IMR-90 (cell line): ENCODE results near the gene TMEM143. TPM values are rescaled to one million over a fixed set of nuclear protein-coding genes. Genes with fewer than 3 reads are reported as not detected.

Source experiments
- ATAC-seq: fragments of 200-7000 bp; cut with Tn5 transposase; 2 replicates; pipeline ENCODE4 v1.9.1; 2020; ENCODE audit warnings: low read depth, mild to moderate bottlenecking, moderate library complexity
- BruUV-seq: library from RNA; stranded (reverse); fragments of 400-500 nt; replicated peaks from 2 replicates; lab custom pipeline; 2021; lab: Mats Ljungman, UMichigan
- CTCF ChIA-PET: fragments of 300-600 bp; formaldehyde crosslinking; extraction: SDS; loops from one replicate; lab custom pipeline; 2021; ENCODE audit warnings: antibody characterized with exemption; lab: Yijun Ruan, JAX
- POLR2A ChIA-PET: fragments of 300-600 bp; sonication (Branson Sonifier 250); formaldehyde crosslinking; loops from one replicate; lab custom pipeline; 2022; ENCODE audit warnings: antibody characterized with exemption; ENCODE audit not compliant: unreplicated experiment; lab: Charles Lee
- DNase-seq: peaks from one replicate; pipeline ENCODE4 v3.0.0; 2013
- H2AFZ ChIP-seq: replicated peaks from 2 replicates; pipeline ENCODE3; 2013; ENCODE audit warnings: low read length, mild to moderate bottlenecking; ENCODE audit not compliant: poor library complexity
- H2AK5ac ChIP-seq: 2 replicates; pipeline ENCODE4 v1.6.1; 2013; ENCODE audit warnings: low read depth, low read length, inconsistent platforms
- H2AK9ac ChIP-seq: replicated peaks from 2 replicates; pipeline ENCODE3; 2013; ENCODE audit warnings: mild to moderate bottlenecking, low read depth, low read length, moderate library complexity; ENCODE audit not compliant: poor library complexity
- H2BK120ac ChIP-seq: 2 replicates; pipeline ENCODE4 v1.6.1; 2013; ENCODE audit warnings: low read depth, low read length, inconsistent platforms
- H2BK15ac ChIP-seq: 3 replicates; pipeline ENCODE4 v1.6.1; 2013; ENCODE audit warnings: low read depth, low read length, inconsistent platforms
- H2BK20ac ChIP-seq: 2 replicates; pipeline ENCODE4 v1.6.1; 2013; ENCODE audit warnings: low read depth, mild to moderate bottlenecking, inconsistent platforms, low read length, moderate library complexity
- H2BK5ac ChIP-seq: 2 replicates; pipeline ENCODE4 v1.6.1; 2013; ENCODE audit warnings: mild to moderate bottlenecking, low read depth, low read length, inconsistent platforms; ENCODE audit not compliant: poor library complexity, severe bottlenecking
- H3K14ac ChIP-seq: replicated peaks from 2 replicates; pipeline ENCODE4 v1.6.1; 2013; ENCODE audit warnings: low read depth, low read length, inconsistent platforms
- H3K18ac ChIP-seq: 2 replicates; pipeline ENCODE4 v1.6.1; 2013; ENCODE audit warnings: low read depth, low read length, control low read depth
- H3K23ac ChIP-seq: 2 replicates; pipeline ENCODE4 v1.6.1; 2013; ENCODE audit warnings: low read depth, low read length, inconsistent platforms
- H3K27ac ChIP-seq: 2 replicates; pipeline ENCODE4 v1.5.1; 2013; ENCODE audit warnings: mild to moderate bottlenecking, control low read depth, low read length; ENCODE audit not compliant: insufficient read depth
- H3K27me3 ChIP-seq: 2 replicates; pipeline ENCODE4 v1.6.1; 2013; ENCODE audit warnings: low read length; ENCODE audit not compliant: control insufficient read depth, insufficient read depth
- H3K36me3 ChIP-seq: 2 replicates; pipeline ENCODE4 v1.6.1; 2013; ENCODE audit warnings: low read length, mixed read lengths; ENCODE audit not compliant: control insufficient read depth, insufficient read depth
- H3K4ac ChIP-seq: 2 replicates; pipeline ENCODE4 v1.6.1; 2013; ENCODE audit warnings: low read depth, low read length, inconsistent platforms
- H3K4me1 ChIP-seq: 2 replicates; pipeline ENCODE4 v1.6.1; 2013; ENCODE audit warnings: low read length, mixed read lengths; ENCODE audit not compliant: control insufficient read depth, insufficient read depth
- H3K4me2 ChIP-seq: 2 replicates; pipeline ENCODE4 v1.6.1; 2013; ENCODE audit warnings: low read depth, mild to moderate bottlenecking, control low read depth, low read length, moderate library complexity
- H3K4me3 ChIP-seq: 2 replicates; pipeline ENCODE4 v1.5.1; 2013; ENCODE audit warnings: low read depth, mild to moderate bottlenecking, control low read depth, low read length, moderate library complexity; ENCODE audit not compliant: insufficient read depth
- H3K56ac ChIP-seq: 2 replicates; pipeline ENCODE4 v1.6.1; 2013; ENCODE audit warnings: low read length, inconsistent platforms; ENCODE audit not compliant: insufficient read depth; ENCODE audit errors: extremely low read depth
- H3K79me1 ChIP-seq, 2 experiments: 2 replicates each; pipeline ENCODE4 v1.6.1; 2013; ENCODE audit warnings: low read length in 2 of 2, inconsistent platforms in 1 of 2, low read depth in 1 of 2
- H3K9ac ChIP-seq: 2 replicates; pipeline ENCODE4 v1.6.1; 2013; ENCODE audit warnings: low read depth, low read length, control low read depth
- H3K9me1 ChIP-seq: 2 replicates; pipeline ENCODE4 v1.6.1; 2013; ENCODE audit warnings: low read length, inconsistent platforms; ENCODE audit not compliant: insufficient read depth
- H3K9me3 ChIP-seq: 2 replicates; pipeline ENCODE4 v1.6.1; 2013; ENCODE audit warnings: low read length; ENCODE audit not compliant: control insufficient read depth, insufficient read depth
- H4K20me1 ChIP-seq: 2 replicates; pipeline ENCODE4 v1.6.1; 2013; ENCODE audit warnings: low read length, inconsistent platforms; ENCODE audit not compliant: insufficient read depth
- H4K5ac ChIP-seq: 2 replicates; pipeline ENCODE4 v1.6.1; 2013; ENCODE audit warnings: mild to moderate bottlenecking, low read depth, low read length, control low read depth
- H4K8ac ChIP-seq, 2 experiments: 2 replicates each; pipeline ENCODE4 v1.6.1; 2013; ENCODE audit warnings: low read depth in 2 of 2, low read length in 2 of 2, control low read depth in 1 of 2, inconsistent platforms in 1 of 2
- H4K91ac ChIP-seq: 2 replicates; pipeline ENCODE4 v1.6.1; 2013; ENCODE audit warnings: low read depth, low read length, inconsistent platforms; ENCODE audit not compliant: insufficient read depth
- BHLHE40 ChIP-seq: fragments of 150-350 bp; IDR thresholded peaks from 2 replicates; pipeline ENCODE4 v1.6.1; 2016; ENCODE audit warnings: mild to moderate bottlenecking, low read depth, low read length
- CEBPB ChIP-seq: IDR thresholded peaks from 2 replicates; pipeline ENCODE4 v1.6.1; 2012; ENCODE audit warnings: low read depth, low read length, improper control_type of control experiment
- CHD1 ChIP-seq: IDR thresholded peaks from 2 replicates; pipeline ENCODE4 v1.6.1; 2012; ENCODE audit warnings: low read depth, low read length, improper control_type of control experiment
- FOS ChIP-seq: fragments of 150-350 bp; IDR thresholded peaks from 2 replicates; pipeline ENCODE4 v1.6.1; 2016; ENCODE audit warnings: low read depth, low read length
- MAFK ChIP-seq: IDR thresholded peaks from 2 replicates; pipeline ENCODE4 v1.6.1; 2012; ENCODE audit warnings: low read depth, low read length, improper control_type of control experiment
- MAZ ChIP-seq: IDR thresholded peaks from 2 replicates; pipeline ENCODE4 v1.6.1; 2012; ENCODE audit warnings: low read depth, mild to moderate bottlenecking, low read length, improper control_type of control experiment, moderate library complexity, borderline replicate concordance
- MXI1 ChIP-seq: IDR thresholded peaks from 2 replicates; pipeline ENCODE4 v1.6.1; 2012; ENCODE audit warnings: low read depth, mild to moderate bottlenecking, low read length, moderate library complexity, borderline replicate concordance
- POLR2A ChIP-seq: IDR thresholded peaks from 2 replicates; pipeline ENCODE4 v1.6.1; 2012; ENCODE audit warnings: mild to moderate bottlenecking, low read depth, low read length
- RCOR1 ChIP-seq: IDR thresholded peaks from 2 replicates; pipeline ENCODE4 v1.6.1; 2012; ENCODE audit warnings: mild to moderate bottlenecking, low read length, improper control_type of control experiment; ENCODE audit not compliant: insufficient replicate concordance
- SMC3 ChIP-seq: fragments of 150-350 bp; IDR thresholded peaks from 2 replicates; pipeline ENCODE4 v1.6.1; 2016; ENCODE audit warnings: low read depth, mild to moderate bottlenecking, antibody characterized with exemption, low read length, moderate library complexity
- USF2 ChIP-seq: fragments of 150-350 bp; IDR thresholded peaks from 2 replicates; pipeline ENCODE4 v1.6.1; 2017; ENCODE audit warnings: mild to moderate bottlenecking, antibody characterized with exemption, low read length, low read depth
- WGBS, 2 experiments: methylation state at CpG; one replicate each; pipeline versions ENCODE4 v1.1.5 to v1.1.7; 2013; ENCODE audit warnings: missing lambda C conversion rate in 2 of 2; ENCODE audit not compliant: insufficient read length in 1 of 2; ENCODE audit errors: extremely low coverage in 2 of 2; 5-methylcytosine and 5-hydroxymethylcytosine counted together
- dilution Hi-C: fragments of 300-500 bp; cut with HindIII; formaldehyde crosslinking; loops from one replicate; pipeline ENCODE4 v1.14.3; 2018; ENCODE audit warnings: low sequenced_read_pairs; ENCODE audit not compliant: unreplicated experiment
- in situ Hi-C: fragments of 300-500 bp; cut with MboI; formaldehyde crosslinking; loops from 3 replicates; pipeline ENCODE4 v1.14.3; 2019; ENCODE audit warnings: low sequenced_read_pairs, inconsistent platforms, mixed read lengths
- intact Hi-C: fragments of 100-400 bp; cut with micrococcal nuclease; formaldehyde crosslinking; loops from 2 replicates; pipeline ENCODE4 v1.10.0; 2022
- polyA plus RNA-seq, 3 experiments: library from polyadenylated mRNA; depleted of rRNA; stranded (reverse); fragments of >200 nt; gene quantifications; 2 replicates each; pipeline ENCODE4 v1.2.3, GENCODE V29; 2012; ENCODE audit warnings: low replicate concordance in 1 of 3
- total RNA-seq: library from RNA; depleted of rRNA; stranded (reverse); fragments of >200 nt; gene quantifications from 2 replicates; pipeline ENCODE4 v1.2.3, GENCODE V29; 2012
- TF ChIP-seq, protein P1 (sequence below): conservative IDR thresholded peaks from 2 replicates; pipeline ENCODE4 v1.5.1; 2012; ENCODE audit warnings: mild to moderate bottlenecking, low read depth, low read length, improper control_type of control experiment
- TF ChIP-seq, protein P2 (sequence below): fragments of 150-350 bp; IDR thresholded peaks from 2 replicates; pipeline ENCODE4 v1.6.1; 2016; ENCODE audit warnings: low read depth, mild to moderate bottlenecking, low read length, moderate library complexity, borderline replicate concordance

TMEM143 gene
- total and polyA plus RNA-seq, 2 of the 4 experiments (the other 2 are of a cell fraction): 1.3 to 7.6 TPM

- TF ChIP-seq USF2 (no peak), FOS (no peak), POLR2A (no peak)
Measured at GRCh38 chr19:48340995-48341394, 22.7 kb downstream of the TMEM143 start (continued).

DNA sequence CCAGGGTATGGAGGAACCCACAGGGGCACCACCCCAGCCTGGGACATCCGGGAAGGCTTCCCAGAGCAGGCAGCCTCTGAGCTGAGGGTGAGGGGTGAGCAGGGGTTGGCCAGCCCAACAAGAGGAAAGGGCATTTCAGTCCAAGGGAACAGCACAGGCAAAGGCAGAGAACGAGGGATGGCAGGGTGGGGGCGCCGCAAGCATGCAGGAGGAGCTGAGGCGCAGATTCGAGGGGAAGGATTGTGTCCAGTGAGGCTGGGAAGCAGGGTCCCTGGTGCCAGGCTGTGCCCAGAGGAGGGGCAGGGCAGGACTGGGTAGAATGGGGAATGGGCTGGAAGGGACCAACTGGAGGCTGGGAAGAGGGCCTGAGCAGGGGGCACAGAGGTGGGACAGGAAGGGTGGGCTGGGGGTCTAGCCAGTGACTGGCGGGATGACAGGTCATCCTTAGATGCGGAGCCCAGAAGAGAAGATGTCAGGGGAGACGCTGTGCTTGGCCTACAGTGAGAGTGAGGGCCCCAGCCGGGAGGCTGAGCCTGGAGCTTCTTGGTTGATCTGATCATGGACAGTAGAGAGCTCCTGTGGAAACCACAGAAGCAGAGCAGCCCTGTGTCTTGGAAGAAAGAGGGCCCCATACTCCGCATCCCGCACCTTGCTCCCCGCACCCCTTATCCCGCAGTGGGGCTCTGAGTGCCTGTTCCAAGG is 24.8 kb downstream of the TMEM143 start:
- Histone ChIP-seq H3K36me3 (no peaks in the 10 kb centered on the region), H3K56ac (no peak overlapping the region), H3K79me1 (no peaks in the 10 kb centered on the region), H3K27ac (no peak overlapping the region), H2AK5ac (no peak overlapping the region), H2AFZ (no peak overlapping the region), H3K9ac (no peak overlapping the region), H4K8ac (no peak overlapping the region), H2BK120ac (no peak overlapping the region), H3K23ac (no peak overlapping the region), H4K20me1 (no peaks in the 10 kb centered on the region), H2BK15ac (no peak overlapping the region), H3K4me3 (no peak overlapping the region), H2AK9ac (peak overlapping the region; percentile 50), H3K18ac (no peak overlapping the region), H3K9me3 (no peaks in the 10 kb centered on the region), H2BK5ac (no peak overlapping the region), H3K4me2 (no peak overlapping the region), H3K14ac (no peak overlapping the region), H3K4me1 (no peaks in the 10 kb centered on the region), H3K27me3 (no peaks in the 10 kb centered on the region), H3K4ac (no peak overlapping the region), H3K9me1 (peaks cover 6% of the 10 kb centered on the region; the same call in 1 of the 2 replicates), H4K5ac (no peak overlapping the region), H4K91ac (no peak overlapping the region), H2BK20ac (no peak overlapping the region)
- dilution Hi-C loops (no loop called here), intact Hi-C loops (no loop called here), in situ Hi-C loops (no loop called here)
- CTCF ChIA-PET: no interaction called here
- POLR2A ChIA-PET: no interaction called here
- BruUV-seq: no TSS peak
- DNase-seq (no peak), ATAC-seq (no peak)
- WGBS, 2 experiments: 92% methylated on average over 10 of the region's 14 CpGs; no CpG with 5 or more reads in 1 of the 2 experiments
- TF ChIP-seq MXI1: no peak
- no peak for TF ChIP-seq CHD1
- TF ChIP-seq BHLHE40: no peak
- TF ChIP-seq MAZ: no peak
- TF ChIP-seq, protein P1, sequence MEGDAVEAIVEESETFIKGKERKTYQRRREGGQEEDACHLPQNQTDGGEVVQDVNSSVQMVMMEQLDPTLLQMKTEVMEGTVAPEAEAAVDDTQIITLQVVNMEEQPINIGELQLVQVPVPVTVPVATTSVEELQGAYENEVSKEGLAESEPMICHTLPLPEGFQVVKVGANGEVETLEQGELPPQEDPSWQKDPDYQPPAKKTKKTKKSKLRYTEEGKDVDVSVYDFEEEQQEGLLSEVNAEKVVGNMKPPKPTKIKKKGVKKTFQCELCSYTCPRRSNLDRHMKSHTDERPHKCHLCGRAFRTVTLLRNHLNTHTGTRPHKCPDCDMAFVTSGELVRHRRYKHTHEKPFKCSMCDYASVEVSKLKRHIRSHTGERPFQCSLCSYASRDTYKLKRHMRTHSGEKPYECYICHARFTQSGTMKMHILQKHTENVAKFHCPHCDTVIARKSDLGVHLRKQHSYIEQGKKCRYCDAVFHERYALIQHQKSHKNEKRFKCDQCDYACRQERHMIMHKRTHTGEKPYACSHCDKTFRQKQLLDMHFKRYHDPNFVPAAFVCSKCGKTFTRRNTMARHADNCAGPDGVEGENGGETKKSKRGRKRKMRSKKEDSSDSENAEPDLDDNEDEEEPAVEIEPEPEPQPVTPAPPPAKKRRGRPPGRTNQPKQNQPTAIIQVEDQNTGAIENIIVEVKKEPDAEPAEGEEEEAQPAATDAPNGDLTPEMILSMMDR: no peak
- no peak for TF ChIP-seq SMC3
- TF ChIP-seq, protein P2, sequence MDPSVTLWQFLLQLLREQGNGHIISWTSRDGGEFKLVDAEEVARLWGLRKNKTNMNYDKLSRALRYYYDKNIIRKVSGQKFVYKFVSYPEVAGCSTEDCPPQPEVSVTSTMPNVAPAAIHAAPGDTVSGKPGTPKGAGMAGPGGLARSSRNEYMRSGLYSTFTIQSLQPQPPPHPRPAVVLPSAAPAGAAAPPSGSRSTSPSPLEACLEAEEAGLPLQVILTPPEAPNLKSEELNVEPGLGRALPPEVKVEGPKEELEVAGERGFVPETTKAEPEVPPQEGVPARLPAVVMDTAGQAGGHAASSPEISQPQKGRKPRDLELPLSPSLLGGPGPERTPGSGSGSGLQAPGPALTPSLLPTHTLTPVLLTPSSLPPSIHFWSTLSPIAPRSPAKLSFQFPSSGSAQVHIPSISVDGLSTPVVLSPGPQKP: no peak
- no peak for TF ChIP-seq RCOR1
- no peak for TF ChIP-seq MAFK
- TF ChIP-seq CEBPB: no peak
- no peak for TF ChIP-seq FOS
